GM21447 (cell line): ENCODE data around the gene HS2ST1.
"Not testable (repeated sequence)": the region's sequence is repeated elsewhere in the genome, so short reads cannot be mapped to it uniquely, and the experiment has no call there.

Source experiments
- ATAC-seq: cut with Tn5 transposase; IDR thresholded peaks from one replicate; pipeline ENCODE4 v1.9.1; 2021; ENCODE audit not compliant: unreplicated experiment

Gene HS2ST1

DNA sequence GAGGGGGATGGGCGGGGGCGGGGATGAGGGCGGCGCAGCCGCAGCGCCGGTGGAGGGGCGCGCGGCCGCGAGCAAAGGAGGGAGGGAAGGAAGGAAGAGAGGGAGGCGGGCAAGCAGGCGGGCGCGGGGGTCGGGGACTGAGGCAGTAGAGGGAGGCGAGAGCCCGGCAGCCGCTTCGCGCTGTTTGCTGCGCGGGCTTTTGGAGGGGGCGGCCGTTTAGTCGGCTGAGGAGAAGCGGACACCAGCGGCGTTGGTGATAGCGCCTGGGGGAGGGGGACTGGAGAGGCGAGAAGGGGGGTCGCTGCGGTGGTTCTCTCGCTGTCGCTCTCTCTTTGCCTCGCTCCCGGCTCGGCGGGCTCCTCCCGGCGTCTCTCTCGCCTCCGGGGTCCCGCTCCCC is at the start of gene HS2ST1:
Gene HS2ST1 (plus strand): TSS at position 35 of the 397 bp plus-strand sequence.
- no peak for ATAC-seq

DNA sequence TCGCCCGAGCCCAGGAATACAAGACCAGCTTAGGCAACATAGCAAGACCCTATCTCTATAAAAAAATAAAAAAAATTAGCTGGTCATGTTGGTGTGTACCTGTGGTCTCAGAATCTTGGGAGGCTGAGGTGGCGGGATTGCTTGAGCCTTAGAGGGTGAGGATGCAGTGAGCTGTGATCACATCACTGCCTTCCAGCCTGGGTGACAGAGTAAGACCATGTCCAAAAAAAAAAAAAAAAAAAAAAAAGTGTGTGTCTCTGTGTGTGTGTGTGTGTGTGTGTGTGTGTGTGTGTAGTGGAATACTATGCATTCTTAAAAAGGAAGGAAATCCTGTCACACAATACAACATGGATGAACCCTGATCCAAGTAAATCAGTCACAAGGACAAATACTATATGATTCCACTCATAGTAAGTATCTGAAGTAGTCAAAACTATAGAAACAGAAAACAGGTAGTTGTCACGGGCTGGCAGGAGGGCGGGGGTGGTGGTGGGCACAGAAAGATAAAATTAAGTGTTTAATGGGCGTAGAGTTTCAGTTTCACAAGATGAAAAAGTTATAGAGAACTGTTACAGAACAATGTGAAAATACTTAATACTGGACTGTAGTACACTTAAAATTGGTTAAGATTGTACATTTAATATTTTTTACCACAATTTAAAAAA is 48.3 kb upstream of the HS2ST1 start:
- peak; percentile 75 for ATAC-seq

DNA sequence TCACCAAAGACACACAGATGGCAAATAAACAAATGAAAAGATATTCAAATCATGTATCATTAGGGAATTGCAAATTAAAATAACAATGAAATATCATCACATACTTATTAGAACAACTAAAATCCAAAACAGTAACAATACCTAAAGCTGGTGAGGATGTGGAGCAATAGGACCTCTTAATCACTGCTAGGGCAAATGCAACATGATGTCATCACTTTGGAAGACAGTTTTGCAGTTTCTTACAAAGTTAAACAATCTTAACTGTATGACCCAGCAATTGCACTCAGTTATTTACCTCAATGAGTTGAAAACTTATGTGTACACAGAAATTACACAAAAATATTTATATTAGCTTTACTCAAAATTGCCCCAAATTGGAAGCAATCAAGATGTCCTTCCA is 47.8 kb upstream of the HS2ST1 start:
- no peak for ATAC-seq

DNA sequence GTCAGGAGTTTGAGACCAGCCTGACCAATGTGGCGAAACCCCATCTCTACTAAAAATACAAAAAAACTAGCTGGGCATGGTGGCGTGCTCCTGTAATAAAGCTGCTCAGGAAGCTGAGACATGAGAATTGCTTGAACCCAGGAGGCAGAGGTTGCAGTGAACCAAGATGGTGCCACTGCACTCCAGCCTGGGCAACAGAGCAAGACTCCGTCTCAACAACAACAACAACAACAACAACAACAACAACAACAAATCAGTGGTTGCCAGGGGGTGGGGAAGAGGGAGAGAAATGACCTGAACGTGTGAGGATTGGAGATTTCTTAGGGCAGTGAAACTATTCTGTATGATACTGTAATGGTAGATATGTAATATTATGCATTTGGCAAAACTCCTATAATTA is 47.2 kb upstream of the HS2ST1 start:
- not testable (repeated sequence) for ATAC-seq

DNA sequence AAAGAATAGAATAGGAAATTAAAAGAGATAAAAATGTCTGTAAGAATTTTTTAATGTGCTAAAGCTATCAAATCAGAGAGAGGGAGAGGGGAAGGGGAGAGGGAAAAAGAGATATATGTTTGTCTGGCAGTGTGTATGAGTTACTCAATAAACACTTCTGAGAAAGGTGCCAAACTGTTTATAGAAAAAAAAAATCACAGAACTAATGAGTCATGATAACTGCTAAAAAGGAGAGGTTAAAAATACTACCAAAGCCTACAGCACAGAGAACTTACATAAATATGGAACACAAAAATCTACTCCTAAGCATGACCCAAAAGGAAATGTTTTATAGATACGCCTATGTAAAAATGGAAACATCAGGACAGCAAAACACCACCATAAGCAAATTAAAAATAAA is 46.0 kb upstream of the HS2ST1 start:
- no peak for ATAC-seq

DNA sequence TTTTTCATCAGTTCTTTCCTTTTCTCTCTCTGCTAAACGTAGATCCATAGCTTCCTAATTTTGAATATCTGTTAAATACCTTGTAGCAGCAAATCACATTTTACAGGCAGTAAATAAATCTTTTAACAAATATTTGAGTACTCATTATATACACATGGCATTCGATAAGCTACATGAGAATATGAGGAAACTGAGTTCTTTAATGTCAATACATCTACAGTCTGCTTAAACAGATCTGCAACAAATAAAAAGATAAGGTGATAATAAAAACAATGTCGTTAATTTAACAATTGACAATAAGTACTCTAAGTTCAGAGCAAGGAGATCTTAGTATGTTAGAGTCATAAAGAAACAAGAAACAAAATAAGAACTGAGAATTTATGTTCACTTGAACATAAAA is 43.4 kb upstream of the HS2ST1 start:
- no peak for ATAC-seq

DNA sequence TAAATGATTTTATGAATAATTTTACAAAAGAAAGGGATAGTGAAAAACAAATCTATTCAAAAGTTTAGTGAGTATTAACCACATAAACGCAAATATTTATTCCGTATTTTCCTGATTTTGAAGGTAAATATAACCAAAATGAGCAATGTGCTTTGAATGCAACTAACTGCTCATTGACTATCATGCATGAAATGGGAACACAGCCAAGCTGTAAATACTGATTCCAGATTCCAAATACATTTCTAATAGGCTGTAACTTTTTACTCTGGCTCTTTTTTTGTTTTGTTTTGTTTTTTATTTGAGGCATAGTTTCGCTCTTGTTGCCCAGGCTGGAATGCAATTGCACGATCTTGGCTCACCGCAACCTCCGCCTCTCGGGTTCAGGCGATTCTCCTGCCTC is 42.3 kb upstream of the HS2ST1 start:
- no peak for ATAC-seq

DNA sequence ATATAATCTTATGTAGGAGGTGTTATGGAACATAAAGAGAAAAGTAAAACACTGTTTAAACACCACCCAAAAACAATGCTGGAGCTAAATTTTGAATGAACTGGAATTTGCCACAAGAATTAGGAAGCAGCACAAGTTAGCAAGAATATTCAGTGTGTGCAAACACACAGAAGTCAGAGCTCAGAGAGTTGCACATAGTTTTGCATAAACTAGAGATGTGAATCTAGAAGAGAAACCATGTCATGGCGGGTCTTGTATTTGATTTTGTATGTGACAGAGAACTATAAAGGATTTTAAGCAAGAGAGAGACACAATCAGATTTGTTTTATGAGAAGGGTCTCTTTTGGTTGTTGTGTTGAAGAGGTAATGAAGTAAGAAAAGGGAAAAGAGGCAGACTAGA is 38.7 kb upstream of the HS2ST1 start:
- ATAC-seq = no peak

DNA sequence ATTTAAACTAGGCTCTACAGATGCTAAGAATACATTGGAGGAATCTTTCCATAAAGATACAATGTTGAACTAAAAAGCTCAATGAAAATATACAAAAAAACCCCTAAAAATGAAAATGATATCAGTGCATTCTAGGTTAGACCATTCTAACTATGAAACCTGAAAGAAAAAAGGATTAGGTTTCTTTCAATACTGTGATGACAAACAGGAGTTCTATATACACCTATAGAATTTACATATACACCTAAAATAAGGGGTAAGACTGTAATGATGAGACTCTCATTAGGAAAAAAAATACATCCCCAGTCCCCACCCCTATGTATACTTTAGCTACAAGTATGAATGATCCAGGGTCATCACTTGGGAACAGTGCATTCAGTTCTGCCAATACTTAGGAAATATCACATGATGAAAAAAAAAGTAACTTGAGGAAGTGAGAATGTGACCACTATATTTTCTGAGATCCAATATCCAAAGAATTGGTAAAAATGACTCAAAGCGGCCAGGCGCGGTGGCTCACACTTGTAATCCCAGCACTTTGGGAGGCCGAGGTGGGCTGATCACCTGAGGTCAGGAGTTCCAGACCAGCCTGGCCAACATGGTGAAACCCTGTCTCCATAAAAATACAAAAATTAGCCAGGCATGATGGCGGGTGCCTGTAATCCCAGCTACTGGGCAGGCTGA is 26.8 kb upstream of the HS2ST1 start:
- peak; percentile 57 for ATAC-seq

DNA sequence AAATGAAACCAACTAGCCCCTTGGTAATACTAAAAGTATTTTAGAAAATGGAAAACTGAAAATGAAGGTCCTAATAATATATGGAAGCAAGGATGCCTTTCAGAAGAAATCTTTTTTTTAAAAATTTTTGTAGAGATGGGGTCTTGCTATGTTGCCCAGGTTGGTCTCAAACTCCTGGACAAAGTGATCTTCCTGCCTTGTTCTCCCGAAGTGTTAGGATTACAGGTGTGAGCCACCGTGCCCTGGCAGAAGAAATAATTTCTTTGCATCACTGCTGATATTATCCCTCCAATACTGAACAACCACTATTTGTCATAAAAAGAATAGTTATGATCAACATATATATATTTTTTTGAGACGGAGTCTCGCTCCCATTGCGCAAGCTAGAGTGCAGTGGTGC is 26.1 kb upstream of the HS2ST1 start:
- no peak for ATAC-seq

DNA sequence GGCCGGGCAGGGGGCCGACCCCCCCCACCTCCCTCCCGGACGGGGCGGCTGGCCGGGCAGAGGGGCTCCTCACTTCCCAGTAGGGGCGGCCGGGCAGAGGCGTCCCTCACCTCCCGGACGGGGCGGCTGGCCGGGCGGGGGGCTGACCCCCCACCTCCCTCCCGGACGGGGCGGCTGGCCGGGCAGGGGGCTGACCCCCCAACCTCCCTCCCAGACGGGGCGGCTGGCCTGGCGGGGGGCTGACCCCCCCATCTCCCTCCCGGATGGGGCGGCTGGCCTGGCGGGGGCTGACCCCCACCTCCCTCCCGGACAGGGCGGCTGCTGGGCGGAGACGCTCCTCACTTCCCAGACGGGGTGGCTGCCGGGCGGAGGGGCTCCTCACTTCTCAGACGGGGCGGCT is 15.0 kb upstream of the HS2ST1 start:
- not testable (repeated sequence) for ATAC-seq

DNA sequence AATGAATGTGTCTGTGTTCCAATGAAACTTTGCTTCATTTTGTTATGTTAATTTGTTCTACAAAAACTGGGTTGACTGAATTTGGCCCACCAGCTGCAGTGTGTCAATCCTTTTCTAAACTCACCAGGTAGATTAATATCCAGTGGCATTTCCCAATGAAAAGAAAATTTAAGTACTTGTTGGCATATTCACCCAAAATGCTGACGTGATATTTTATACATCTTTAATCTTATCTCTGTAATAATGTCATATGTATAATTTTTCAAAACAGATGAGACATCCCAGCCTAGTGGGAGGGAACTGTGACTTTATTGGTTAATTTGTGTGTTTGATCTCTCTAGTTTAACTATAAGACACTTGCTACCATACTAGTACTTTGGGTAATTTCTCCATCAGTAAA is 8.6 kb upstream of the HS2ST1 start:
- ATAC-seq = no peak

DNA sequence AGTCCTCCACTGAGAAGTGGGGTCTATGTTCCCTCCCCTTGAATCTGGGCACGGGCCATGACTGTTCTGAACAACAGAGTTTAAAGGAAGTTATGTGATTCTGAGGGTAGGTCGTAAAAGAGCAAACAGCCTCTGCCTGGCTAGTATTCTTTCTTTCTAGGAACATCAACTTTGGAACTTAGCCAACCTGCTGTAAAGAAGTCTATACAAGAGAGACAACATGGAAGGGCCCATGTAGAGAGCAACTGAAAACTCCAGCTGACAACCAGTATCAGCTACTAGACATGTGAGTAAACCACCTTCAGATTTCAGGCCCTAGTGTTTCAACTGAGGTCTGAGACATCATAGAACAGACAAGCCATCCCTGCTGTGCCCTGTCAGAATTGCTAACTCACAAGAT is 8.0 kb upstream of the HS2ST1 start:
- ATAC-seq = no peak

DNA sequence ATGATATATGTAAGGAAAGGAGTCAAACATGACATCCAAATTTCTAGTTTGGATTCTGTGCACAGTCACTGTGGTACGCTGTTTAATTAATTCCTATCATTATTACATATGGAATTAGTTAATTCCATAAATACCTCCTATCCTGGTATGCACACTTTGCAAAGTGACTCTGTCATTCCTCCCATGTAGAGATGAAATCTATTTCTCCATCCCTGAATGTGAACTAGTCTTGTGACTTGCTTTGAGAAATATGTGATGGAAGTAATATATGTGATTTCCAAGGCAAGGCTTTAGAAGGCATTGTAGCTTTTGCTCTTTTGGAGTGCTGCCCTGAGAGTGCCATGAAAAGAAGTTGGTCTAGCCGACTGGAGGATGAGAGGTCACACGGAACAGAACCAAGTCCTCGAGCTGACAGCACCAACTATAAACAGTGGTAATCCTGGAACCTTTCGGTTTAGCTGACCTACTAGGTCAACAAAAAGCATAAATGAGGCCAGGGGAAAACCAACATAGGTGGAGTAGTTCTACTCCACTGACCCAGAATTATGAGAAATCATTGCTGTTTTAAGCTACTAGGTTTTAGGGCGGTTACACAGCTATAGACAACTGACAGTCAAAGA is 2.0 kb upstream of the HS2ST1 start:
- ATAC-seq = no peak

DNA sequence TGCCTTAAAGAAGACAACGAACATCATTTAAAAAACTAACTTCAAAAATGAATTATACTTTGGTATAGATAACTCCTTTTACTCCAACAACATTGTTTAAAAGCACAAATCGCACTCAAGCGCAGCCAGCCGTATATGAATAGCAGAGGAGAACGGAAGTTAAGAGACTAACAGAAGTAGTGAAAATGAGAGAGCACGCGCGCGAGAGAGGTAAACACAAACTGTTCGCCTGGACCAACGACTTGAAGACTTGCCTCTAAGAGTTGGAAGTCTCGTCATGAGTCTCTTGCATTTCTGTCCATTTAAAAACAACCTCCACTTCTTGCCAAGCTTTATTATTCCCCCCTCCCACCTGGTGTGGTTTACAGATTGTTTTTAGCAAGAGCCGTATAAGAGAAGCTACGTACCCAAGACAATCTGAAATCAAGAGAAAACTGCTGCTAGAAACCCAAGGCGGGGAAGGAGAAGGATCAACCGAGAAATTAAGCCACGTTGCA is 988 bp upstream of the HS2ST1 start:
- peak; percentile 30 for ATAC-seq

DNA sequence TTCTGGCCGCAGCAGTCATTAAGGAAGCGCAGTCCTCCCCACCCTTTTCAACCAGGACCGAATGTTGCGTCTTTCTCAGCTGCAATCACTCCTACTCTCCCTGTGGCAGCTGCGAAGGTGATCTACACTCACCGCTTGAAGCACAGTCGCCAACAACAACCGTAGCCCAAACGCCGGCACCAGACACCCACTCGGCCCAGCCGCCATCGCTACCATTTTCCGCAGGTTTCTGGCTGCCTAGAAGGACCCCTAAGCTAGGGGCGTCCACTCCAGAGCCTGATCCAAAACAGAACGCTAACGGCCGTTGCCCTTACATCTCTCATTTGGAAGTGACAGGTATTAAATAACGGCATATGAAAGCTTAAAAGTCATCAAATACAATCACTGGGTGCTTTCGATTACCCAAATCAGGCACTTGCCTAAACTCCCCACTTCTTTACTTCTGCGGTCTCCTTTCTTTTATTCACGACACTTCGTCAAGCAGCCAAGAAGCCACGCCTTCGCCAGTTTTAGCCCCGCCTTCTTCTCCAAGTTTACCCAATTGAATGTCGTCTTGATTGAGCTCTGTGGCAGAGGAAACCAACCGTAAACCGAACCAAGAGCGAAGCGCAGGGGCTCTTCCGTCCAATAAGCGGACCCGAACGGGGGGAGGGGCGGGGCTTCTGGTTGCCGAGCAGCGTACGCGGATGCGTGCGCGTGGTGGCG is 387 bp upstream of the HS2ST1 start, which contains the start of gene SELENOF:
Gene SELENOF (minus strand): TSS at position 231 of the 705 bp plus-strand sequence. CDS start 15 bp downstream, at position 216.
- ATAC-seq = peak; percentile 79

DNA sequence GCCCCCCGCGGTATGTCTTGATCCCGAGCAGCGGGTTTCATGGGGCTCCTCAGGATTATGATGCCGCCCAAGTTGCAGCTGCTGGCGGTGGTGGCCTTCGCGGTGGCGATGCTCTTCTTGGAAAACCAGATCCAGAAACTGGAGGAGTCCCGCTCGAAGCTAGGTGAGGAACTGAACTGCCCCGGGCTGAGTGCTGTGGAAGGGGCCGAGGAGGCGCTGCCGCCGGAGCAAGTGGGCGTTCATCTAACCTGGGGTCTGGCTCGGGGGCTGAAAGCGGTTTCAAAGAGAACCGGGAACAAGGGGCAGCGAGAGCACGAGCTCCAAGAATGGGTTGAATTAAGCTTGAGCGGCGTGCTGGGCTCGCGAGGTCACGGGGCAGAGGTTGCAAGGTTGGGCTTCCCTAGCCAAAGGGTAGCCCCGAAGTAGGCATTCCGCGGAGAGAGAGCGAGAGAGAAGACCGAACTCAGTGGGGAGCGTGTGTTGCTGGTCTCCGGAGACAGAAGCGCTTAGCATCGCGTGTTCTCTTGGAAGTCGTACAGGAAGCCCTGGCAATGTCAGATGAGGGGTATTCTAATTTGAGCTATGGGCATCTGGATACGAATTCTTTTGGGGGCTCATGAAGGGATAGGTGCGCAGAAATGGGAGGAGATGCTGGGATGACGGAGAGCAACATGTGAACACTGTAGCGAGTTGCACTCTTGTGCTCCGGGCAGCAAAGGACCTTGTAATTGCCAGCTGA is 732 bp downstream of the HS2ST1 start:
- peak; percentile 25 for ATAC-seq

DNA sequence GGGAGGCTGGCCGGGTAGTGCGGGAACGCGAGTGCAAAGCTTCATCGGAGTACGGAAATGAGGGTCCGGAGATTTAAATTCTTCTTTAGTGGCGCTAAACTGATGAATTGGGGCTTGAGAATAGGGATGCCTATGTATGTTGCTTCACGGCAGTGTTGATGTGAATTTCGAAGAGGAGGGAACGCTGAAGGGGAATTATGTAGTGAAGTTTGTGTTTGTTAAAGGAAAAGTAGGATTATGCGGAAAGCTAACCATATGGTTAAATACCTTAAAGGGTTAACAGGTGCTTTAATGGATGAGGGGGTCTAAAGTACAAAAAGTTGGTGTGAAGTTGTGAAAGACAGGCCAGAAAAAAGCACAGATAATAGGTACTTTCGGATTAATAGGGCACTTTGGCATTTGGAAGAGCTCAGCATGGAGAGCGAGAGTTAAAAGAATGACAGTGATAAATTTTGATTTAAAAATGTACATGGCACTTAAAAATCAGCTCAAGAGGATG is 1.4 kb downstream of the HS2ST1 start:
- no peak for ATAC-seq

DNA sequence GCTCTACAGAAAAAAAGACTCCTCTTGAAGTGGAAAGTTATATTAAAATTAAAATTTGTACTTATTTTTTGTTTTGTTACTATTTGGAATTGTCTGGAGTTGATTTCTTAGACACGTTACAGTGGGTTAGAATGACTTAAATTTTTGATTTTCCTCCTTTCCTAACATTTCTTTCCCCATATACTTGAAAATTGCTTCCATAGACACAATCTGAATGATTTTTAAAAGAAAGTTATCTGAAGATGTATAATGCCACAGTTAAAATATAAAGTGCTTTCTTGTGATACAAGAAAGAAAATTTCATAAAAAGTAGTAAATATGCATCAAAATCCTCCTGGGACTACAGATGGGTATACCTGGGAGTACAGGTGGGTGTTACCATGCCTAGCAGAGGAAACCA is 2.3 kb downstream of the HS2ST1 start:
- ATAC-seq = no peak

DNA sequence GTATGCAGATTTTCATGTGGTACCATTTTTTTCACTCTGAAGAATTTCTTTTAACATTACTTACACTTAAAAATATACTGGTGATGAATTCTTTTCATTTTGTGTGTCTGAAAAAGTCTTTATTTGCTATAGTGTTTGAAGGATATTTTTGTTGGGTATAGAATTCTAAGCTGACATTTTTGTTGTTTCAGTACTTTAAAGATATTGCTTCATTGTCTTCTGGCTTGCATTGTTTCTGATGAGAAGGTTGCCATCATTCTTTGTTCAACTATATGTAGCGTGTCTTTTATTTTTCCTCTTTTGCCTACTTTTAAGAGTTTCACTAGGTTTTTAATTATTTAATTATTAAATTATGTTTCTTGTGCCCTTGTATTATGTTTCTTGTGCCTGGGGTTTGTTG is 8.0 kb downstream of the HS2ST1 start:
- ATAC-seq = no peak
